HCT116 (cell line): Measurements from ENCODE around the gene DENND4A. TPM values are rescaled to one million over a fixed set of nuclear protein-coding genes. Genes with fewer than 3 reads are reported as not detected.

Source experiments
- ATAC-seq: fragments of 200-7000 bp; cut with Tn5 transposase; 2 replicates; pipeline ENCODE4 v1.9.1; 2020; ENCODE audit warnings: mild to moderate bottlenecking, moderate library complexity
- BruUV-seq: library from RNA; stranded (reverse); fragments of 400-500 nt; replicated peaks from 2 replicates; lab custom pipeline; 2021; lab: Mats Ljungman, UMichigan
- CTCF ChIA-PET: fragments of 300-600 bp; sonication (Branson Sonifier 250); formaldehyde crosslinking; loops from one replicate; lab custom pipeline; 2021; ENCODE audit warnings: antibody characterized with exemption; lab: Charles Lee
- POLR2A ChIA-PET: fragments of 300-600, 350-600 bp; sonication (Branson Sonifier 250); formaldehyde crosslinking; loops from one replicate; lab custom pipeline; 2021; ENCODE audit warnings: antibody characterized with exemption; lab: Charles Lee
- RAD21 ChIA-PET, 2 experiments: fragments of 300-600 bp; sonication (Branson Sonifier 250); formaldehyde crosslinking; loops; one replicate each; lab custom pipeline; 2023; ENCODE audit warnings: low total read pairs in 2 of 2; ENCODE audit not compliant: uncharacterized antibody in 2 of 2, unreplicated experiment in 2 of 2, low non-redundant PET in 1 of 2; lab: Charles Lee
- DNase-seq: peaks from one replicate; pipeline ENCODE4 v3.0.0-alpha.2; 2010; ENCODE audit warnings: low read depth, low spot score
- H2AFZ ChIP-seq: fragments of 200-600 bp; shearing (Covaris generic), sonication (generic); 2 replicates; pipeline ENCODE4 v1.6.1; 2017; ENCODE audit warnings: low read depth, mixed run types, mixed read lengths, antibody characterized with exemption, low read length; ENCODE audit not compliant: poor library complexity, severe bottlenecking
- H3K27ac ChIP-seq: 2 replicates; pipeline ENCODE4 v1.5.1; 2012; ENCODE audit warnings: low read depth, low read length
- H3K27me3 ChIP-seq: fragments of 200-600 bp; sonication (generic); 2 replicates; pipeline ENCODE4 v1.6.1; 2016; ENCODE audit warnings: mixed run types, low read length, mixed read lengths; ENCODE audit not compliant: insufficient read depth
- H3K36me3 ChIP-seq, 2 experiments: fragments of 200-500 bp in 1 of 2; fragments of 200-600 bp in 1 of 2; sonication (Bioruptor generic) in 1 of 2; sonication (generic) in 1 of 2; 2 replicates each; pipeline versions ENCODE4 v1.5.1 to v1.6.1; 2014 to 2016; ENCODE audit warnings: low read length in 2 of 2, inconsistent platforms in 1 of 2, mixed read lengths in 1 of 2, mixed run types in 1 of 2; ENCODE audit not compliant: insufficient read depth in 2 of 2, control insufficient read depth in 1 of 2
- H3K4me1 ChIP-seq, 2 experiments: fragments of 200-600 bp in 1 of 2; sonication (generic) in 1 of 2; 2 replicates each; pipeline versions ENCODE4 v1.5.1 to v1.6.1; 2012 to 2017; ENCODE audit warnings: low read length in 2 of 2, inconsistent platforms in 1 of 2, mild to moderate bottlenecking in 1 of 2, mixed read lengths in 1 of 2, mixed run types in 1 of 2, moderate library complexity in 1 of 2; ENCODE audit not compliant: insufficient read depth in 2 of 2, control insufficient read depth in 1 of 2
- H3K4me2 ChIP-seq: fragments of 200-600 bp; sonication (generic); 2 replicates; pipeline ENCODE4 v1.6.1; 2017; ENCODE audit warnings: mixed run types, low read length, mixed read lengths
- H3K4me3 ChIP-seq, 2 experiments: fragments of 200-600 bp in 1 of 2; sonication (generic) in 1 of 2; replicated peaks in 1 of 2; 2 replicates each; pipeline ENCODE4 v1.5.1; 2011 to 2016; ENCODE audit warnings: low read length in 2 of 2, control low read depth in 1 of 2, low read depth in 1 of 2, mild to moderate bottlenecking in 1 of 2, mixed read lengths in 1 of 2, mixed run types in 1 of 2
- H3K79me2 ChIP-seq: fragments of 200-600 bp; sonication (generic); 2 replicates; pipeline ENCODE4 v1.6.1; 2017; ENCODE audit warnings: mild to moderate bottlenecking, mixed run types, low read length, moderate library complexity, mixed read lengths; ENCODE audit not compliant: insufficient read depth
- H3K9ac ChIP-seq: fragments of 200-600 bp; sonication (generic); 2 replicates; pipeline ENCODE4 v1.6.1; 2016; ENCODE audit warnings: low read length, mixed read lengths
- H3K9me2 ChIP-seq: fragments of 200-600 bp; sonication (generic), shearing (Covaris generic); 2 replicates; pipeline ENCODE4 v1.6.1; 2017; ENCODE audit warnings: mixed run types, mild to moderate bottlenecking, moderate library complexity; ENCODE audit not compliant: insufficient read depth
- H3K9me3 ChIP-seq, 2 experiments: fragments of 200-500 bp in 1 of 2; fragments of 200-600 bp in 1 of 2; sonication (Bioruptor generic) in 1 of 2; sonication (generic) in 1 of 2; 2 replicates each; pipeline ENCODE4 v1.6.1; 2014 to 2017; ENCODE audit warnings: low read length in 2 of 2, mixed read lengths in 2 of 2, inconsistent platforms in 1 of 2, low read depth in 1 of 2, mild to moderate bottlenecking in 1 of 2, mixed run types in 1 of 2, moderate library complexity in 1 of 2; ENCODE audit not compliant: control insufficient read depth in 1 of 2, insufficient read depth in 1 of 2
- H4K20me1 ChIP-seq: fragments of 200-600 bp; sonication (generic), shearing (Covaris generic); 2 replicates; pipeline ENCODE4 v1.6.1; 2017; ENCODE audit warnings: mixed run types, mild to moderate bottlenecking, moderate library complexity; ENCODE audit not compliant: insufficient read depth
- ATF3 ChIP-seq: IDR thresholded peaks from 2 replicates; pipeline ENCODE4 v1.6.1; 2012
- CBX3 ChIP-seq: IDR thresholded peaks from 2 replicates; pipeline ENCODE4 v1.6.1; 2012; ENCODE audit warnings: low read depth
- CEBPB ChIP-seq: IDR thresholded peaks from 2 replicates; pipeline ENCODE4 v1.6.1; 2012; ENCODE audit warnings: low read depth
- EZH2 ChIP-seq: fragments of 200-600 bp; sonication (generic); IDR thresholded peaks from 2 replicates; pipeline ENCODE4 v1.6.1; 2017; ENCODE audit warnings: antibody characterized with exemption, mixed run types
- JUND ChIP-seq: IDR thresholded peaks from 2 replicates; pipeline ENCODE4 v1.6.1; 2012
- SP1 ChIP-seq: IDR thresholded peaks from 2 replicates; pipeline ENCODE4 v1.6.1; 2012; ENCODE audit warnings: low read depth
- SRF ChIP-seq: IDR thresholded peaks from 2 replicates; pipeline ENCODE4 v1.6.1; 2012; ENCODE audit warnings: low read depth
- ZNF274 ChIP-seq: fragments of 200-500 bp; sonication (Bioruptor generic); IDR thresholded peaks from 2 replicates; pipeline ENCODE4 v1.6.1; 2014; ENCODE audit warnings: mild to moderate bottlenecking, low read depth, low read length, inconsistent platforms
- intact Hi-C: fragments of 100-400 bp; cut with micrococcal nuclease; formaldehyde crosslinking; loops from 2 replicates; pipeline ENCODE4 v1.10.0; 2022
- total RNA-seq: library from RNA; stranded (reverse); gene quantifications from one replicate; pipeline ENCODE4 v1.2.1, GENCODE V29; 2021; ENCODE audit not compliant: unreplicated experiment
- TF ChIP-seq, protein P1 (sequence below): IDR thresholded peaks from 2 replicates; pipeline ENCODE4 v1.6.1; 2012; ENCODE audit warnings: low read depth

The DENND4A gene
- total RNA-seq, 1 experiment from 2014 or later, result 9.1 TPM

DNA sequence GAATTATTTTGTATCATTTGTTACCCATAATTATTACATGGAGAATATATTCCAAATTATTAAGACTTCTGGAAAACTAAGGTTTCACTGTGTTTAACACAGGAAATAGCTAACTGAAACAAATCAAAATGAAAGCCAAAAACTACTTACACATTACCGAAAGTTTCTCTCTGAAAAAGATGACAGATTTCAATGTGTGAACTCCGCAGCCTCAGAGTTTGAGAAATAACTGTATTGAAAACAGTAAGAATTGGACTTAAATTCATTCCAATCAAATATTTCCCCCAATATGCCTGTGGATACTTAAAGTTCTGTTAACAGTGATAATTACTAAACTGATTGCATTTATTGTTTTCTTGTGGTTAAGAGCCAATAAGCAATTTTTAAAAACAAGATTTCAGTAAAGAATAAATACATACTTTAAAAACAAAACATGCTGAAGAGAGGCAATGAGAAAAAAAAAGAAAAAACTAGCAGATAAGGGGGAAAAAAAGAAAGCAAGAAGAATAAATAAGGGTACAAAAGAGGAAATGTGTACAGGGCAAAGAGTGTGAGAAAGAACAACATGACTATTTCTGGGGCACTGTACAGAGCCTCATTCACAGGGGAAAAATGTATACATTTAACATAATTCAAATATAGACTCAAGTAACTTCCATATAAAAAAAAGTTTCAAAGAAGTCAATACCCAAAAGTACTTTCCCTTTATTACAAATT lies 30.7 kb downstream of the DENND4A start:
- no peak overlapping the region for H3K4me3 ChIP-seq
- no peak for DNase-seq
- H2AFZ ChIP-seq, result no peak overlapping the region
- BruUV-seq, result no TSS peak
- RAD21 ChIA-PET, result no interaction called here
- H3K4me1 ChIP-seq, result no peaks in the 10 kb centered on the region
- H3K27me3 ChIP-seq, result no peaks in the 10 kb centered on the region
- intact Hi-C loops, result no loop called here
- no peaks in the 10 kb centered on the region for H4K20me1 ChIP-seq
- ATAC-seq, result no peak
- H3K9me2 ChIP-seq, result no peaks in the 10 kb centered on the region
- H3K9ac ChIP-seq, result no peak overlapping the region
- H3K36me3 ChIP-seq, result no peaks in the 10 kb centered on the region
- no peak overlapping the region for H3K27ac ChIP-seq
- no peak overlapping the region for H3K4me2 ChIP-seq
- CTCF ChIA-PET, result no interaction called here
- no peaks in the 10 kb centered on the region for H3K9me3 ChIP-seq
- TF ChIP-seq CEBPB, result no peak
- H3K79me2 ChIP-seq, result no peaks in the 10 kb centered on the region
- POLR2A ChIA-PET, result no interaction called here

DNA sequence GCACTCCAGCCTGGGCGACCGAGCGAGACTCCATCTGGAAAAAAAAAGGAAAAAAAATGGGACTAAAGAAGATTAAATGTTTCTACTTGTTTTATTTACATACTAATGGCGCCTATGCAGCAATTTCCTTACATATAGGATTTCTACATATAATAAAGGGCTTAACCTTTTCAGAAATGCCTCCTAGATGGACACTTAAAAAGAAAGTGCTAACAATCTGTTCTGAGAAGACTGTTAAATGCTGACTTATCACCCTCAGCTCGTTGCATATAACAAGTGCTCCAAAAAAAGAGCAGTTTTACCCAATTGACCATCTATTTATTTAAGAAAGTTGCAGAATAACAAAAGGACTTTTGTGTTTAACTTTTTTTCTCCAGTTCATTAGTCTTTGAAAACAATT lies 32.7 kb downstream of the DENND4A start:
- no peak overlapping the region for H2AFZ ChIP-seq
- RAD21 ChIA-PET, result no interaction called here
- POLR2A ChIA-PET, result no interaction called here
- CTCF ChIA-PET, result no interaction called here
- no TSS peak for BruUV-seq
- H3K4me3 ChIP-seq, result no peak overlapping the region
- H3K4me1 ChIP-seq, result no peaks in the 10 kb centered on the region
- H3K9me2 ChIP-seq, result no peaks in the 10 kb centered on the region
- H4K20me1 ChIP-seq, result no peaks in the 10 kb centered on the region
- no peak for TF ChIP-seq SRF
- TF ChIP-seq, all 23 proteins: peak for 0
- no peak overlapping the region for H3K9ac ChIP-seq
- H3K79me2 ChIP-seq, result no peaks in the 10 kb centered on the region
- no peaks in the 10 kb centered on the region for H3K9me3 ChIP-seq
- intact Hi-C loops, result no loop called here
- H3K4me2 ChIP-seq, result no peak overlapping the region
- H3K27me3 ChIP-seq, result no peaks in the 10 kb centered on the region
- no peak for DNase-seq
- ATAC-seq, result no peak
- H3K36me3 ChIP-seq, result no peaks in the 10 kb centered on the region
- H3K27ac ChIP-seq, result no peak overlapping the region

DNA sequence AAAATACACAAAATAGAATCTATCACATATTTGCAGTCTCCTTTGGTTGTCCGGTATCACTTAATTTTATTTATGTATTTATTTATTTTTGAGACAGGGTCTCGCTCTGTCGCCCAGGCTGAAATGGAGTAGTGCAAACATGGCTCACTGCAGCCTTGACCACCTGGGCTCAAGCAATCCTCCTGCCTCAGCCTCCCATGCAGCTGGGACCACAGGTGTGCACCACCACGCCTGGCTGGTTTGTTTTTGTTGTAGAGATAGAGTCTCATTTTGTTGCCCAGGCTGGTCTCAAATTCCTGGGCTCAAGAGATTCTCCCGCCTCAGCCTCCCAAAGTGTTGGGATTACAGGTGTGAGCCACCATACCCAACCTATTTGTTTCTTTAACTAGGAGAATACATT lies 33.9 kb downstream of the DENND4A start:
- Histone ChIP-seq H3K9me3 (no peaks in the 10 kb centered on the region), H3K9ac (no peak overlapping the region), H4K20me1 (no peaks in the 10 kb centered on the region), H3K4me3 (no peak overlapping the region), H3K79me2 (no peaks in the 10 kb centered on the region), H3K9me2 (no peaks in the 10 kb centered on the region), H2AFZ (no peak overlapping the region), H3K4me2 (no peak overlapping the region), H3K4me1 (no peaks in the 10 kb centered on the region), H3K27ac (no peak overlapping the region), H3K36me3 (no peaks in the 10 kb centered on the region), H3K27me3 (no peaks in the 10 kb centered on the region)
- ChIA-PET CTCF (no interaction called here), RAD21 (no interaction called here), POLR2A (no interaction called here)
- ATAC-seq, result no peak
- no peak for DNase-seq
- no TSS peak for BruUV-seq
- intact Hi-C loops, result no loop called here
- TF ChIP-seq SP1 (no peak), CBX3 (no peak), JUND (no peak), EZH2 (no peak), ATF3 (no peak), ZNF274 (no peak)
- TF ChIP-seq, protein P1, sequence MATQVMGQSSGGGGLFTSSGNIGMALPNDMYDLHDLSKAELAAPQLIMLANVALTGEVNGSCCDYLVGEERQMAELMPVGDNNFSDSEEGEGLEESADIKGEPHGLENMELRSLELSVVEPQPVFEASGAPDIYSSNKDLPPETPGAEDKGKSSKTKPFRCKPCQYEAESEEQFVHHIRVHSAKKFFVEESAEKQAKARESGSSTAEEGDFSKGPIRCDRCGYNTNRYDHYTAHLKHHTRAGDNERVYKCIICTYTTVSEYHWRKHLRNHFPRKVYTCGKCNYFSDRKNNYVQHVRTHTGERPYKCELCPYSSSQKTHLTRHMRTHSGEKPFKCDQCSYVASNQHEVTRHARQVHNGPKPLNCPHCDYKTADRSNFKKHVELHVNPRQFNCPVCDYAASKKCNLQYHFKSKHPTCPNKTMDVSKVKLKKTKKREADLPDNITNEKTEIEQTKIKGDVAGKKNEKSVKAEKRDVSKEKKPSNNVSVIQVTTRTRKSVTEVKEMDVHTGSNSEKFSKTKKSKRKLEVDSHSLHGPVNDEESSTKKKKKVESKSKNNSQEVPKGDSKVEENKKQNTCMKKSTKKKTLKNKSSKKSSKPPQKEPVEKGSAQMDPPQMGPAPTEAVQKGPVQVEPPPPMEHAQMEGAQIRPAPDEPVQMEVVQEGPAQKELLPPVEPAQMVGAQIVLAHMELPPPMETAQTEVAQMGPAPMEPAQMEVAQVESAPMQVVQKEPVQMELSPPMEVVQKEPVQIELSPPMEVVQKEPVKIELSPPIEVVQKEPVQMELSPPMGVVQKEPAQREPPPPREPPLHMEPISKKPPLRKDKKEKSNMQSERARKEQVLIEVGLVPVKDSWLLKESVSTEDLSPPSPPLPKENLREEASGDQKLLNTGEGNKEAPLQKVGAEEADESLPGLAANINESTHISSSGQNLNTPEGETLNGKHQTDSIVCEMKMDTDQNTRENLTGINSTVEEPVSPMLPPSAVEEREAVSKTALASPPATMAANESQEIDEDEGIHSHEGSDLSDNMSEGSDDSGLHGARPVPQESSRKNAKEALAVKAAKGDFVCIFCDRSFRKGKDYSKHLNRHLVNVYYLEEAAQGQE, result no peak
